GM19468 (cell line): ENCODE data around the gene PRR3.

Experiments
- ATAC-seq: cut with Tn5 transposase; IDR thresholded peaks from one replicate; pipeline ENCODE4 v1.9.1; 2021; ENCODE audit warnings: mild to moderate bottlenecking, moderate library complexity, moderate number of reproducible peaks; ENCODE audit not compliant: unreplicated experiment; ENCODE audit errors: extremely low read depth

PRR3 gene

GRCh38 chr6:30533460-30534294 is 23.4 kb upstream of the PRR3 start:
- ATAC-seq = no peak

DNA sequence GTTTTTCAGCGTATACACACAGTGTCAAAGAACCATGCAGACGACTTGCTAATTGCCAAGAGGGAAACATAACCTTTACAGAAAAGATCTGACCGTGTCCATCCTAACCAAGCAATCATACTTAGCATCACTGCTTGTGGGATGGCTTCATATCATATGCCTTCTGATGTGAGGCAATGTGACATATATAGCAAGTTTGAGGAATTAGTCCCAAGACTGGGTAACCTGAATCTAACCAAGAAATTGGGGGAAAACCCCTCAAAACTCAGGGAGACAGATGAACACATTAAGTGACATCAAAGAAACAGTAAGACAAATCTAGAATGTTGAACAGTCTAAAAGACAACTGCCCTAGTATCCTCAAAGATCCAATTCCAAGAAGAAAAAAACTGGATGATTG is 19.2 kb upstream of the PRR3 start:
- ATAC-seq = no peak

GRCh38 chr6:30541515-30542403 is 15.3 kb upstream of the PRR3 start:
- ATAC-seq = no peak

- ATAC-seq = no peak
Measured at GRCh38 chr6:30542404-30542725, 14.7 kb upstream of the PRR3 start.

DNA sequence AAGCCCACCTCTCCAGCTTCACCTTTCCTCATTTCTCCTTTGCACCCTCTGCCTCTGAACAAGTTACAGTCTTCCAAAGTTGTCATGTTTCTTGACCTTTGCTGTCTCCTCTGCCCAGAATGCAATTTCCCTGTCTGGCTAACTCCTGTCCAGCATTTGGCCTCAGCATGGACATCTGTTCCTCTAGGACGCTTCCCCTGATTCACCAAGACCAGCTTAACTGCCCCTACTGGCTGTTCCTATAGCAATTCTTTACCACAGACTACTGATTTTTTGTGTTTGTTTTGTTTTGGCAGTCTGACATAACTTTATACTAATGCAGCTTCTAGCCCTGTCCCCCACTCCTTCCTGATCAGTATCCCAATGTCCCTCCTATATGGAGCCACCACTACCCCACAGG is 14.2 kb upstream of the PRR3 start:
- ATAC-seq = no peak

DNA sequence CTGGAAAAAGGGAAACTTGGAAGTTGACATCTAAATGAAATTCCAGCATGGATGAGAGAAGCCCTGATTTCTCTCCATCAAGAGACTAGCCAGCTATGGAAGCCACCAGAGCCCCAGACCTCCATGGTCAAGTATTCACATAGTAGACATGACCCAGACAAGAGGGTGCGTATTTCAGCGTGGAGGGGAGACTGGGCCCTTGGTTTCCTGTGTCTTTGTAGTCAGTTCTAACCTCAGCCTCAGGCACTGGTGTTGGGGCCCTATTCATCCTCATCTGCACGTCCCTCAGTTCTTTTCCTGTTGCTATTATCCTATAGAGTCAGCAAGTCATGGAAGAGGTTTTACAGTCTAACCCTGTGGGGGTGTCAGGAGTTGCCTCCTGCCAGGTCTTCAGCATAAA is 13.3 kb upstream of the PRR3 start:
- ATAC-seq = no peak

DNA sequence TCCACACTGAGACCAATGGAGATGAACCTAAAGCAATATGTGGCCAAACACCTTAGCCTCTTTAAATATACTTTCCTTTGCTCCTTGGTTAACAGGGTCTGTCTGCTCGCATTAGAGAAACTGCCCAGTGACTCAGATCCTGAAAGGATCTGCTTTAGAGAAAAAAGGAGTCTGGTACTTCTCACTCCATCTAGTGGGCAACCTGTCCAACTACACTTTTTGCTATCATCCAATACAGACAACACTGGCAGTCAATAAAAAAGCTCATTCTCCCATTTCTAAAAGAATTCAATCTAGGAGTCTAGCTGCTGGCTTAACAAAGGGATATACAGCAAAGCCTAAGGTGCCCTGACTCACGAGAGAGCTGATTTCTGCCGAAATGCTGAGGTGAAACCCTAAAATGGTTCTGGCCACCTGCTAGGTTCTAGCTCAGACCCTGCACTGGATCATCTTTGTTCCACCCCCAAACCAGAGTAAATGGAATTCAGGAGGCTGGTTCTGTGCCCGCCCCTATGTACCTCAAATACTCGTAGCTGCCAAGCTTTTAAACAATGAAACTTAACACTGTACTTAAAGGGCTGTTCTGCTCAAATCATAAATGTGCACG is 12.3 kb upstream of the PRR3 start:
- ATAC-seq = no peak

DNA sequence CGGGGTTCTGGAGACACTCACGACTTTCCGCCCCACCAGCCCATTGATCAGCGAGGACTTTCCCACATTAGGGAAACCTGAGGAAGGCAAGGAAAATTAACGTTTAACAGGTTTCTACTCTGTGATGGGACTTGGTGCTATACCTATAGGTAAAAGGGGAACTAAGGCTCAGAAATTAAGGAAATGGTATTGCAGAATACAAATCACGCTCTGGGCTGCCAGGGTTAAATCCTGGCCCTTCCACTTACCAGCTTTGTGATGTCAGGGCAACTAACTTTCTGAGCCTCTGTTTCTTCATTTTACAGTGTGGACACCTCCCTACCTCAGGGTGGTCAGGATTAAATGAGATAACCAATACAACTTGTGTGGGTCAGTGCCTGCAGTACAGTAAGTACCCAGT is 9.6 kb upstream of the PRR3 start:
- ATAC-seq = no peak

DNA sequence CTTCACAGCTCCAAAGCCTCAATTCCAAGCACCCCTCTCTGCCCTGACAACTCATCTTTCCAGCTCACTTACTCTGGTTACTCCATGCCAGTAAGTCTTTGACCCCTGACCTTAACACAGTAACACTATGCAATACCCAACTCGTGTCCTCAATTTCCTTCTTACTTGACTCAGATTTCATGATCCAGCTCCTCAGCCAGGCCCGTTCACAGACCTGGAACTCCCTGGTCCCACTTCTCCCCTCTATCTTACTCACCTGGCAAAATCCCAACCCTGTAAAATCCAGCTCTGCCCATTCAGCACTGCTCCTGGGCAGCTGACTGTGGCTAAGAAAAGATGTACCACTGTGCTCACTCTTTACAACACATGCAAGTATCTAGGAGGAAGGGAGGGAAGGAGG is 8.7 kb upstream of the PRR3 start:
- no peak for ATAC-seq

DNA sequence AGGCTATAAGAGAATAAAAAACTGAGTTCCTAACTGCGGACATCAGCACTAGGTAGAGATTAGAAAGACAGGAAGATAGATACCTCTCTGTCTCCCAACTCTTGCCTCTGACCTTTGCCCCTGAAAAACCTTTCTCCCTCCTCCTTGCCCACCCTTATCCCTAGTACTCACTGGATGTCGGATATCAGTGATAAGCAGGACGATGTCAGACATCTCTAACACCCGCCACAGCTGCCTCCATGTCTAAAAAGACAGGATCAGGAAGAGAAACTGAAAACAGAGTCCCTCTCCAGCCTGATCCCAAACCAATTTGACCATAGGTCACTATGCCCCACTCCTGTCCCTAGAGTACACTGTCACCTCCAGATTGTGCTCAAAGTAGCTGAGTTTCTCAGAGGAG is 2.7 kb upstream of the PRR3 start:
- ATAC-seq = no peak

- no peak for ATAC-seq
Measured at GRCh38 chr6:30554962-30555815, 1.9 kb upstream of the PRR3 start.

DNA sequence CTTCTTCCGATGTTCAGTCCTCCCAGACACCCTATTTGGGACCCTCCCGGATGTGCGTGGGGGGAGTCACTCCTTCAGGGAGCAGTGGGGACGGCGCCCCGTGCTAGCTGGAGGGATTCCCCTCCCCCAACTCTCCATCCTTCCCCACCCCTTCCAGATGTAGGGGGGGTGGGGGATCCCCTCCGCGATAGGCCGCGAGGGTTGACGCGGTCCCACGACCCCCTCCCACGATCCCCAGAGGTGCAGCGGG is 1.4 kb upstream of the PRR3 start:
- no peak for ATAC-seq

DNA sequence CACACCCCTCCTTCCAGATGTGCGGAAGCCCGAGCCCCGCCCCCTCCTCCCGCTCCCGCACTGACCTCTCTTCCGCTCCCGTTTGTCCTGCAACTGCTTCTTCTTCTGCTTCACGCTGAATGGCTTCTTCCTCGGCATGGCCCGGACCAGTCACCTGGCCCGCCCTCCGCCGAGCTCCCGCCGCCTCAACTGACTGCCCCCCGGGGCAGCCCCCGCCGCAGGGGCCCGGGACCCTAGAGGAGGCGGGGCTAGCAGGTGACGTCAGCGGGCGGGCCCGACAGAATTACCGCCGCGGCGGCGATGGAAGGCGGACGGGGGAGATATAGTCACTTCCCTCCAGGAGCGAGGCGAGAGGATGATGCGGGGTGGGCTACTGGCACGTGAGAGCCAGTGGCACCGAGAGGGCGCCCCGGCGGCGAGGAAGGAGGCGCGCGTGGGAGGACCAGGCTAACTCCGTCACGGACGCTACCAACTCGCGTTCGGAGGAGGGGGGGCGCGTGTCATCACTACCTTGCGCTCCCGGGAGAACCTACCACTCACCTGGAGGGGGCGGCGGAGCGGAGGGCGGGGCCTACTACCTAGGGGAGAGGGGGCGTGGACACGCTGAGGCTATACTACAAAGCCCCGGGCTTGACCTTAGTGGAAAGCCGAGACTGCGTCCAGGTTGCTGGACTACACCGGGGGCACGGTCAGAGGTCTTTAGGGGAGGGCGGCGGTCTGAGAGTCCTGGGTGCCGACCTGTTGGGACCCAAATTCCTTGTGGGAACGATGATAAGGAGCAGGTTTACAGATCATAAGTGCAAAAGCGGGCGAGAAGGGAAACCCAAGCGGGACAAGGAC is 809 bp upstream of the PRR3 start, which contains the start of gene GNL1:
Gene GNL1, minus strand, starts transcription at position 424 of the 840 bp plus-strand sequence. Its CDS starts 286 bp downstream, at position 138.
- ATAC-seq = peak; percentile 26

DNA sequence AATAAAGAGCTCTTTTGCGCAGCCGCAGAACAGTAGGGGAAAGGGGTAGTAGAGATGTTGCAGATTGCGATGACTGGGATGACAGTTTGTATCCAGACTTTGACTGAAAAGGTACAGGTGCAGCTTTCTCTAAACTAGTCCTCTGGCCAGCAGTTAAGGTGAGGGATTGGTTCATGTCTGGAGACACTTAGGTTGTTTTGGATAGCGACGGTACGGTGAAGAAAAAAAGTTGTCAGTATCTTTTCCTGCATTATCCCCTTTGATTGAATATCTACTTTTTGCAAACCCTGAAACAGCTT is 537 bp downstream of the PRR3 start:
- no peak for ATAC-seq

GRCh38 chr6:30560930-30561329 is 3.8 kb downstream of the PRR3 start:
- ATAC-seq = no peak

GRCh38 chr6:30562470-30563425 is 5.7 kb downstream of the PRR3 start:
- ATAC-seq = no peak

GRCh38 chr6:30564114-30564513 is 7.0 kb downstream of the PRR3 start:
- ATAC-seq = no peak

DNA sequence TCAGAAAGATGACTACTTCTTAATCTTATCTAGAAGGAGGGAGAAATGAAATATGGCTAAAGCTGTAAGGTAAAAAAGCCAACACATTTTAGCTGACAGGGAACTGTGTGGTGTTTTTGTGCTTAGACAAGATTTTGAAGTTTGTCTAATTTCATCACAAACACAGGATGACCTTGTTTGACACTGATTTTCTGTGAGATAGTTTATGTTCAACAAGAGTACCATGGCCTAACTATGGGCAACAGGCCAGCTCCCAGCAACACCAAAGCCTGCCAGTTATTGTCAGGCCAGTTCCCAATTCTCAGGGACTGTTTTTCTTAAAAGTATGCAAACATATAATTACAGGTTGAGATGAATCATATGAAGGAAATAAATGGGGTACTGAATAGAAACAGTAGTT is 8.7 kb downstream of the PRR3 start:
- ATAC-seq = no peak

GRCh38 chr6:30568245-30568644 is 11.2 kb downstream of the PRR3 start:
- ATAC-seq = no peak
